HUES64 (cell line): ENCODE results near the gene DENND6A.

Experiments used
- H3K27ac ChIP-seq: 2 replicates; pipeline ENCODE4 v1.7.0; 2013; ENCODE audit warnings: low read depth, low read length, inconsistent platforms
- H3K27me3 ChIP-seq: 2 replicates; pipeline ENCODE4 v1.6.1; 2013; ENCODE audit warnings: mild to moderate bottlenecking, low read length; ENCODE audit not compliant: insufficient read depth
- H3K36me3 ChIP-seq: 2 replicates; pipeline ENCODE4 v1.6.1; 2013; ENCODE audit warnings: mild to moderate bottlenecking, low read length; ENCODE audit not compliant: insufficient read depth
- H3K4me1 ChIP-seq: 2 replicates; pipeline ENCODE4 v1.6.1; 2013; ENCODE audit warnings: mild to moderate bottlenecking, low read length, moderate library complexity; ENCODE audit not compliant: insufficient read depth
- H3K4me3 ChIP-seq: 2 replicates; pipeline ENCODE4 v1.5.1; 2013; ENCODE audit warnings: mild to moderate bottlenecking, low read length, moderate library complexity
- H3K9ac ChIP-seq: 2 replicates; pipeline ENCODE4 v1.6.1; 2013; ENCODE audit warnings: mild to moderate bottlenecking, low read depth, low read length
- H3K9me3 ChIP-seq: 2 replicates; pipeline ENCODE4 v1.6.1; 2013; ENCODE audit warnings: low read depth, low read length; ENCODE audit not compliant: insufficient read depth
- WGBS: fragments of 150-250, 120-280 bp; methylation state at CpG from one replicate; pipeline ENCODE4 v1.1.7; 2013; ENCODE audit warnings: missing lambda C conversion rate; 5-methylcytosine and 5-hydroxymethylcytosine counted together

DENND6A gene

GRCh38 chr3:57575966-57576626 is 116.8 kb downstream of the DENND6A start:
- Histone ChIP-seq H3K36me3 (peaks cover 97% of the 10 kb centered on the region), H3K4me1 (no peaks in the 10 kb centered on the region), H3K9ac (no peak overlapping the region), H3K9me3 (no peaks in the 10 kb centered on the region), H3K27me3 (no peaks in the 10 kb centered on the region), H3K4me3 (no peak overlapping the region), H3K27ac (no peak overlapping the region)
- WGBS, result 98% methylated on average over 2 of the region's 3 CpGs
